ENCODE data around the gene TTLL11.
"Not testable (repeated sequence)": the region's sequence is repeated elsewhere in the genome, so short reads cannot be mapped to it uniquely, and the experiment has no call there.

Gene TTLL11

DNA sequence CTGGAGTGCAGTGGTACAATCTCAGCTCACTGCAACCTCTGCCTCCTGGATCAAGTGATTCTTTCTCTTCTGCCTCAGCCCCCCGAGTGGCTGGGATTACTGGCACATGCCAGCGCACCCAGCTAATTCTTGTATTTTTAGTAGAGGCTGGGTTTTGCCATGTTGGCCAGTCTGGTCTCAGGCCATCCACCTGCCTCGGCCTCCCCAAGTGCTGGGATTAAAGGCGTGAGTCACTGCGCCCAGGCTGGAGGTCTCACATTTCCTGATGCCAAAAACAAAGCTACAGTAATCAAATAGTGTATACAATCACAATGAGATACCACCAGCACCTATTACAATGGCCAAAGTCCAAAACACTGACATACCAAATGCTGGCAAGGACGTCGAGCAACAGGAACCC is 51.1 kb downstream of the TTLL11 start:
- no peak for DNase-seq

- DNase-seq: no peak
Measured at GRCh38 chr9:122040561-122041242, 52.4 kb downstream of the TTLL11 start.

GRCh38 chr9:122039234-122039633 is 53.9 kb downstream of the TTLL11 start:
- no peak for DNase-seq

GRCh38 chr9:122036988-122037387 is 56.1 kb downstream of the TTLL11 start:
- no peak for DNase-seq

DNA sequence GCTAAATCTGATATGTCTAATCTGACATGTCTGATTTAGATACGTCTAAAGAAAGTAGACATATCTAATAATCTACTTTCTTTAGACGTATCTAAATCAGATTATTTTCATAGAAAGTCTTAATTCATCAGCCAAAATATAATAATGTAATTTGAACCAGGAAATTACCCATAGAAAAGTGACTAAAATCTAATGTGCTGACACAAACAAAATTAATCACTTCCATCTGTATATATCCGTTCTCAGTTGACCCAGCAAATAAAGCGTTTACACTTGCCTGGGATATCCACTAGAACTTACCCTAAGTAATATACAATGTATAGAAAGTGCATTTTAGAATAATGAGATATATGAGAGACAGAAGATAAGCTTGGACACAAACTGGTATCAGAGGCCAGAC is 56.7 kb downstream of the TTLL11 start:
- no peak for DNase-seq

- DNase-seq: no peak
Measured at GRCh38 chr9:122033775-122034373, 59.2 kb downstream of the TTLL11 start.

- no peak for DNase-seq
Measured at GRCh38 chr9:122032346-122032745, 60.8 kb downstream of the TTLL11 start.

- no peak for DNase-seq
Measured at GRCh38 chr9:122031776-122032175, 61.3 kb downstream of the TTLL11 start.

DNA sequence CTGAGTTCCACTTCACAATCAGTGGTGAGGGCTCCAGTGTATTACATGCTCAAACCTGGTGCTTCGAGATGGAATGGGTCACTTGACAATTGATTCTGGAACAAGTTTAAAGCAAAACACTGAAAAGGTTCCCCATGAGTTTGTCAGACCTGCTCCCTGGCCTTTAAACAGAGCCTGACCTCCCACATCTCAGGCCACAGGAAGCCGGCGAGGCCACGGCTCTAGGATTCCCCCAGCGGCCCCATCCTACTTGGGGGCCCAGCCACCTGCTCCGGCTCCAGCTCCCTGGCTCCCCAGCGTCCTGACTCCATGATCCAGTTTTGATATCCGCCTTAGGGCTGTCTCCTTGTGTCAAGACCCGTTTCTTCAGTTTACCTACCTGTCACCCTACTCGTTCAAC is 62.0 kb downstream of the TTLL11 start:
- DNase-seq: no peak

DNA sequence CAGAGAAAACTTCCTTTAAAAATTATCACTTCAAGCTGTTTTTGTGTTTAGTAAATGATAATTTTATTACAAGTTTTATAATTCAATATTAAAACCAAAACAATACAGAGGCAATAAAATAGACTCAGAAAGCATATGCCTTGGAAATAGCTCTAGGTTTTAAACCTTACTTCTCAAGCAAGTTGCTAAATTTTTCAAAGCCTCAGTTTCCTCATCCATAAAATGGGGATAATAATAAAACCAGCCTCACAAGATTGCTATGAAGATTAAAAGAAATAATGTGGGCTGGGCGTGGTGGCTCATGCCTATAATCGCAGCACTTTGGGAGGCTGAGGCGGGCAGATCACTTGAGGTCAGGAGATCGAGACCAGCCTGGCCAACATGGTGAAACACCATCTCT is 62.8 kb downstream of the TTLL11 start:
- no peak for DNase-seq

DNA sequence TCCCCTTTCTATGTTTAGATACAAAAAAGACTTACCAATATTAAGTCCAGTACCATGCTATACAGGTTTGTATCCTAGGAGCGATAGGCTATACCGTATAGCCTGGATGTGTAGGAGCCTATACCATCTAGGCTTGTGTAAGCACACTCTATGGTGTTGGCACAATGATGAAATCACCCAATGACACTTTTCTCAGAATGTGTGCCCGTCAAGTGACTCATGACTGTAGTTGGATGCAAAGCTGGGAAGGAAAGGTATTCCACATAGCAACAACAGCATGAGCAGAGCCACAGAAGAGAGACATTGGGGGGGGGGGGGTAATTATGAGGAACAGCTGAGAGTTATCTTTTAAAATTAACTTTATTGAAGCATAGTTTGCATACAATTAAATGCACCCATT is 63.2 kb downstream of the TTLL11 start:
- DNase-seq: no peak

DNA sequence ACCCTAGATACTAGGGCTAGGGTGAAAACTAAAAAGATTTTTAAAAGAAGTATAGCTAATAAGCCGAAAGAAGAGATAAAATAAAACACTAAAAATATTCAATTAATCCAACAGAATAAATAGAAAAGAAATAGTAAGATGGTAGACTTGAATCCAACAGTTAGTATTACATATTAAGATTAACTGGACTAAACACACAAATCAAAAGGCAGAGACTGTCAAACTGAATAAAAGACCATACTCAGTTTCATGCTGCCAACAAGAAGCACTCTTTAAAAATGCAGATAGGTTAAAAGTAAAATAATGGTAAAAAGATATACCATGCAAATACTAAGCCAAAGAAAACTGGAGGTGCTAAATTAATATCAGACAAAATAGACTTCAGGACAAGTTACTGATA is 65.0 kb downstream of the TTLL11 start:
- DNase-seq: no peak

DNA sequence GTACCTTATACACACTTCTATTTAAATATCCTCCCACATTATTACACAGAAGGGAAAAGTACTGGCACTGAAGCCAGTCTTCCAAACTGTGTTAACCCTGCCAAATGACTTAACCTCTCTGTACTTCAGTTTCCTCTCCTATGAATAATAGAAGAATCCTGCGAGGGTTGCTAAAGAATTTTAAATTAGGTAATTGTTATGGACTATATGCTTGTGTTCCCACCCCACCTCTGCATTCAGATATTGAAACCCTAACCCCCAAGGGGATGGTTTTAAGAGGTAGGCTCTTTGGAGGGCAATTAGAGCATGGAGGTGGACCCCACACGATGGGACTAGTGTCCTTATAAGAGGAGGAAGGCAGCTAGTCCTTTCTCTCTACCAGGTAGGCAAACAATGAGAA is 72.7 kb downstream of the TTLL11 start:
- DNase-seq: no peak

DNA sequence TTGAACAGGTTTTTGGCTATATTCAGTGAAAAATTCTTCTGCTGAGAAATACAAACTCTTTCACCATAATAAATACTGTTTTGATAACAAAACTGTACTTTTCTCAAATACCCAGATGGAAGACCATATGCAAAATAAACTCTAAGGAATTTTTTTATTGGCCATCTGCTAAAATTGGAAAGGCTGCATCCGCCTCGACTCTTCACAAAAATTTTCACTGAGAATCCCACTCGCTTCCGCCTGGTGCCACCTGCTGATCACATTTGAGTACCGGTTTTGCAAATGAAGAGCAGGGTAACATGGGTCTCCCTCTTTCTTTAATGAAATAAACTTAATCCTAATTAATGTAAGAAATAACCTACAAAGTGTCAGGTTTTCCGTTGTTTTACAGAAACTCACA is 76.4 kb downstream of the TTLL11 start:
- DNase-seq: no peak

DNA sequence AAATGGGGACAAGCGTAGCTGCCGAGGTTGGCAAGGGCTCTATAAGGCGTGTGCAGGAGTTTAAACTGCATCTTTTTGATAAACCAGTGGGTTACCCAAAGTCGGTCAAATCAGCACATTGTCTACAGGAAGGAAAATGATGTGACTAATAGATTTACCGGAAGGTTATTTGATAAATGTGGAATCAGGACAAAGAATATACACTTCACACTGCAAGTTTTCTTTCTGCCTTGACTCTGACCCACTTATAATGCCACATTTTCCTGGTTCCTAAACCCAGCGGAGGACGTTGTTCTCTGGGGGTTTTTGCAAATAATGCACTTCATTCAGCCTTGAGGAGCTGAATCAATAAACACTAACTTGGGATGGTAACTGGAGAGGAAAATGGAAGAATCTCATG is 76.8 kb downstream of the TTLL11 start:
- no peak for DNase-seq

- DNase-seq: no peak
Measured at GRCh38 chr9:122015170-122015821, 77.8 kb downstream of the TTLL11 start.

DNA sequence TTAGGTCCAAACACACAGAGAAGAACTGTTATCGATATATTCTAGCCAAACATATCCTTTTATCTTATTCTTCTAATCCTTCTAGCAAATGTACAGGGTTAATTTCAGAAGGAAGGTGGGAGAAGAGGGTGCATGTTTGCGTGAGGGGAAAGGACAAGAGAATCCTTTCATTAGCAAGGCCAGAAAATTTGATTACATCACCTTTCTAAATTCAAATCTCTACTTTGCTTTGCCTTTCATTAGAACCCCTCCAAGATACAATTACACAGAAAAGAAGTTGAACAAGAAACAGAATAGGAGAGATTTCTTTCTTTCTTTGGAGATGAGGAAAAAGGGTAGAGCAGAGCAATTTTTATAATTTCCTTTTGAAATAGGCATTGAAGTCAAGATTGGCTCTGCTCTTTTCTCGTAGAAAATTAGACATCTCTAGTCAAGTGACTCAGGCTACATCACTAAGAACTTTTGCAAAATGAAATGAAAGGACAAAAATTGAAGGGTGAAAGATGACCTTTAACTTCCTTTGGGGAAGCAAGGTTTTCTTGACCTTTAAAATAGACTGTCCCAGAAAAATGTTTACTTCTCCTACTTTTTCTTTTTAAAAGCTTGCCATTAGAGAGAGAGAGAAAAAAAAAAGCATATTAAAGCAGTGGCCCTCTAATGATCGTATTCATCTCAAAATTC is 81.2 kb downstream of the TTLL11 start:
- no peak for DNase-seq

- no peak for DNase-seq
Measured at GRCh38 chr9:122008559-122008958, 84.5 kb downstream of the TTLL11 start.

DNA sequence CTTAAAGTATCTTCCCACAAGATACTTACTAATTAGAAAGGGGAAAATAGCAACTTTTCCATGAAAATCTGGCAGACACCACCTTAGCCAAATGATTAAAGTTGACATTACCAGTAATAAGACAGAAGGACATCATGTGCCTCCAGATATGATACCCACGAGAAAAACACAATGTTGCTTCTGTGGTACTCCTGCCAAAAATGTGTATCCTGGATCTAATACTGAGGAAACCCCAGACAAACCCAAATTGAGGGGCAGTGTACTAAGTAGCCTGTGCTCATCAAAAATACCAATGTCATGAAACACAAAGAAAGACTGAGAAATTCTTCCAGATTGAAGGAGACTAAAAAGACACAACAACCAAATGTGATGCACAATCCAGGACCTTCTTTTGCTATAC is 85.3 kb downstream of the TTLL11 start:
- no peak for DNase-seq

GRCh38 chr9:122005597-122005996 is 87.5 kb downstream of the TTLL11 start:
- no peak for DNase-seq

DNA sequence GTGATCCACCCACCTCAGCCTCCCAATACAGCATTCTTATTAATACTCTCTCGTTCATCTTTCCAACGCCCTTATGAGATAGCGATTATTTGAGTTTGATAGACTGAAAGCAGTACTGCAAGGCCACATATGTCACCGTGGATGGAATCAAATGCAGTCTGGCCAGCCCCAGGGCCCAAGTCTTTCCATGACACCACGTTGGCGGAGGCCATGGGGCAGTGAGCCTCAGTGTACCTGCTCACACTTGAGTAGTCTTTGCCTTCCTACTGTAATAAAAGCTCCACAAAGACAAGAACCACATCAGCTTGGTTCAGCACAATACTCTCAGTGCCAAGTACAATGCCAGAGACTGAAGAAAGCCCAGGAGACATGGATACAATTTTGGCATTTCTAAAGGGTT is 88.5 kb downstream of the TTLL11 start:
- no peak for DNase-seq

GRCh38 chr9:122001491-122002201 is 91.5 kb downstream of the TTLL11 start:
- DNase-seq: no peak

DNA sequence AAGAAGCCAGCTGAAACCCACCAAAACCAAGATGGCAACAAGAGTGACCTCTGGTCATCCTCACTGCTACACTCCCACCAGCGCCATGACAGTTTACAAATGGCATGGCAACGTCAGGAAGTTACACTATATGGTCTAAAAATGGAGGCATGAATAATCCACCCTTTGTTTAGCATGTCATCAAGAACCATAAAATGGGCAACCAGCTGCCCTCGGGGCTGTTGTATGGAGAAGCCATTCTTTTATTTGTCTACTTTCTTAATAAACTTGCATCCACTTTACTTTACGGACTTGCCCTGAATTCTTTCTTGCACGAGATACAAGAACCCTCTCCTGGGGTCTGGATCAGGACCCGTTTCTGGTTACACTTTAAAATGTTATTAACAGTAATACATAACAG is 92.6 kb downstream of the TTLL11 start:
- not testable (repeated sequence) for DNase-seq
